ENCODE data around the gene IL5.
"Not testable (repeated sequence)": the region's sequence is repeated elsewhere in the genome, so short reads cannot be mapped to it uniquely, and the experiment has no call there.

Gene IL5

GRCh38 chr5:132543472-132544201 lies at the start of gene IL5:
IL5 (minus strand) TSS chr5:132543522; CDS start chr5:132543478, 44 bp downstream.
- DNase-seq: no peak

GRCh38 chr5:132592521-132592920 lies 49.2 kb upstream of the IL5 start:
- no peak for DNase-seq

- no peak for DNase-seq
These were observed 47.8 kb upstream of the IL5 start for GRCh38 chr5:132591145-132591544.

- DNase-seq: no peak
These were observed 46.1 kb upstream of the IL5 start for GRCh38 chr5:132589467-132589866.

- no peak for DNase-seq
These were observed 42.7 kb upstream of the IL5 start for GRCh38 chr5:132586063-132586462.

- DNase-seq: not testable (repeated sequence)
These were observed 41.2 kb upstream of the IL5 start for GRCh38 chr5:132584560-132584959.

- DNase-seq: no peak
These were observed 32.8 kb upstream of the IL5 start for GRCh38 chr5:132576123-132576522.

GRCh38 chr5:132566657-132567056 lies 23.3 kb upstream of the IL5 start:
- no peak for DNase-seq

- DNase-seq: not testable (repeated sequence)
These were observed 21.2 kb upstream of the IL5 start for GRCh38 chr5:132564555-132564954.

- DNase-seq: no peak
These were observed 18.3 kb upstream of the IL5 start for GRCh38 chr5:132561601-132562000.

GRCh38 chr5:132559383-132560060 lies 16.2 kb upstream of the IL5 start:
- DNase-seq: no peak

- DNase-seq: peak; percentile 58
These were observed 14.3 kb upstream of the IL5 start for GRCh38 chr5:132557478-132558172.

- peak; percentile 93 for DNase-seq
These were observed 13.6 kb upstream of the IL5 start, which contains the start of gene RAD50 for GRCh38 chr5:132556763-132557477. RAD50 (plus strand) TSS chr5:132556977; CDS start chr5:132557325, 348 bp downstream.

GRCh38 chr5:132556153-132556762 lies 12.9 kb upstream of the IL5 start:
- DNase-seq: no peak

- no peak for DNase-seq
These were observed 6.3 kb upstream of the IL5 start for GRCh38 chr5:132549576-132549975.

GRCh38 chr5:132548834-132549233 lies 5.5 kb upstream of the IL5 start:
- DNase-seq: not testable (repeated sequence)

GRCh38 chr5:132547269-132547668 lies 3.9 kb upstream of the IL5 start:
- DNase-seq: no peak

GRCh38 chr5:132546108-132546507 lies 2.8 kb upstream of the IL5 start:
- no peak for DNase-seq

GRCh38 chr5:132540764-132541163 lies 2.6 kb downstream of the IL5 start:
- no peak for DNase-seq

- DNase-seq: no peak
These were observed 3.2 kb downstream of the IL5 start for GRCh38 chr5:132540149-132540548.

- DNase-seq: no peak
These were observed 3.6 kb downstream of the IL5 start for GRCh38 chr5:132539716-132540115.

GRCh38 chr5:132530946-132531345 lies 12.4 kb downstream of the IL5 start:
- no peak for DNase-seq

All from NCI-H146 (cell line).